Raji (cell line): Measurements from ENCODE around the gene CEP164.

Source experiments
- POLR2A ChIP-seq: IDR thresholded peaks from 2 replicates; pipeline ENCODE4 v1.6.1; 2011; ENCODE audit warnings: low read depth, low read length, control low read depth; ENCODE audit not compliant: insufficient read depth

CEP164 gene

DNA sequence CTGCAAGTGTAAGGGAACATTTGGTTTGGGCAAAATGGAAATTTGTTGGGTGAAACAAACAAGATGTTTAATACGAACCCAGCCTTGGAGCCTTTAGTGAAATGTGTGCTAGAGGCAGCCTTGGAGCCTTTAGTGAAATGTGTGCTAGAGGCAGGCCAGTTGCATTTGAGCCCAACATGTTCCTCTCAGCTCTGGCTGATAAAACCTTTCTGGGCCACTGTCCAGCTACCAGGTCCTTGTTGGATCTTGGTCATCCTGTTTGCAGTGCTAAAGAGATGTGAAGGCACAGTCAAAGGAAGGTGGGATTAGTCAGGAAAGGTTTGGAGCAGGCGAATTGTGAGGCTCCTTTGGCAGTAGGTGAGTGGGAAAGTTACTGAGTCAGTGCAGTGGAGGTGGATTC is 48.9 kb downstream of the CEP164 start:
- no peak for TF ChIP-seq POLR2A

DNA sequence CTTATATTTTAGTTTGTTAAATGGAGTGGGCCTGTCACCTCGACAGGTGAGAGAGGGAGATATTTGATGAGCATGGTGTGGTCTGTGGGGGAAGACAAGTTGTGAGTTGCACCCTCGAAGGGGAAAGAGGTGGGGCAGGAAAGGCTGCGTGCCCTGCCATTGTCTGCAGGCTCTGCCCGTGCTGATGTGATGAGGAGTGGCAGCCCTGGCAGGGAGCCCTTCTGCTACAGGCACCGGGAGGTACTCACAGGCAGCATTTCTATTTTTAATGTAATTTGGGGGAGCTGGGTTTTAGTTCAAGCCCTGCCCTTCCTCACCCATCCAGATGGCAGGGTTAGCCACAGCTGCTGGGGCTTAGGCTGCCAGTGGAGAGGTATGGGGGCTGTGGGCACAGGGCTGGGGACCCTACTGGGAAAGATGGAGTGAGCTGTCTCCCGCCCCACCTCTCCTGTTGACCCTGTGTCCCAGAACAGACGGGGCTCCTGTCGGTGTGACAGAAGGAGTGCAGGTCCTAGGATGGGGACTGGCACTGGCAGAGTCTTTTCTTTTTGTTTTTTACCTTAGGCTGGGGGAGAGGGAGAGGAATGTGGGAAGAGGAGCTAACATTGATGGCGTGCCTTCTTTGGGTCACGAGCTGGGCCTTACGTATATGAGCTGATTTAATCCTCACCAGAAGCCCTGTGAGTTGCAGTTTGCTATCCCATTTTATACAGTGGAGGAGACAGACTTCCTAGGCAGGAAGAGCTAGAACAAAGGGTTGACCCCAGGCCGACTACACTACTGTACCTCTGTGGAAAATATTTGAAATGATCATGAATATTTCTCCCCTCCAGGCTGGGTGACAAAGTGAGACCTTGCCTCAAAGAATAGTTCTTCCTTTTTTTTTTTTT is 51.6 kb downstream of the CEP164 start:
- TF ChIP-seq POLR2A: no peak

DNA sequence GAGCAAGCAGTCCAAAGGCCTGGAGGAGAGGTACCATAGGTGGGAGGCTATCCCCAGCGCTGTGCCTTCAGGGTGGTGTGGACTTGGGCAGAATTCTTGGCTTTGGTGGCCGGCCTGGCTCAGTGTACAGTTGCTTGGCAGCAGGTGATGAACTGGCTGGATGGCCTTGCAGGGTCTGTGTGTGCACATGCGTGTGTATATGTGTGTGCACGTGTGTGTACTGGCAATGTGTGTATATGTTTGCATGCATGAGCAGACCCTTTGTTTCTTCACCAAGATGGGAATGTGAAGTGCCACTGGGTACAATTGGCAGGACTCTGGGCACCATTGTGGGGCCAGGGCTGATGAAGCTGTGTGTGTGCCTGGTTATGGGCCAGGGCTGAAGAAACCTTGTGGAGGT is 53.0 kb downstream of the CEP164 start:
- TF ChIP-seq POLR2A: no peak

GRCh38 chr11:117381481-117382387 is 54.1 kb downstream of the CEP164 start:
- TF ChIP-seq POLR2A: no peak

DNA sequence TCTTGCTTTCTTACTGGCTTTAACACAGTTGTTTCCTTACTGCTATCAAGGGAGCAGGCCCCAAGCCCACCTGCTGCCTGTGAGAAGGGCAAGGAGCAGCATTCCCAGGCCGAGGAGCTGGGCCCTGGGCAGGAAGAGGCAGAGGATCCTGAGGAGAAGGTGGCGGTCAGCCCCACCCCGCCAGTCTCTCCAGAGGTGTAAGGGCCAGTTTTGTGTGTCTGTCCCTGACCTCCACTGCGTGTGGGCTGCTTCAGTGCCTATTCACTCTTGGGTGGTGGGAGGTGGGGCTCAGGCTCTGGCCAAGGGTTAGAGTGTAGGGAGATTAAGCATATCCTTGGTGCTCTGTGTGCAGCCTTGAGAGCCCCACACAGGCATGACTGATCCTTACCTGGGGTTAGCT is 55.1 kb downstream of the CEP164 start:
- no peak for TF ChIP-seq POLR2A

GRCh38 chr11:117384045-117384444 is 56.4 kb downstream of the CEP164 start:
- TF ChIP-seq POLR2A: no peak

GRCh38 chr11:117385471-117385870 is 57.8 kb downstream of the CEP164 start:
- TF ChIP-seq POLR2A: no peak

GRCh38 chr11:117385906-117386305 is 58.3 kb downstream of the CEP164 start:
- TF ChIP-seq POLR2A: no peak

DNA sequence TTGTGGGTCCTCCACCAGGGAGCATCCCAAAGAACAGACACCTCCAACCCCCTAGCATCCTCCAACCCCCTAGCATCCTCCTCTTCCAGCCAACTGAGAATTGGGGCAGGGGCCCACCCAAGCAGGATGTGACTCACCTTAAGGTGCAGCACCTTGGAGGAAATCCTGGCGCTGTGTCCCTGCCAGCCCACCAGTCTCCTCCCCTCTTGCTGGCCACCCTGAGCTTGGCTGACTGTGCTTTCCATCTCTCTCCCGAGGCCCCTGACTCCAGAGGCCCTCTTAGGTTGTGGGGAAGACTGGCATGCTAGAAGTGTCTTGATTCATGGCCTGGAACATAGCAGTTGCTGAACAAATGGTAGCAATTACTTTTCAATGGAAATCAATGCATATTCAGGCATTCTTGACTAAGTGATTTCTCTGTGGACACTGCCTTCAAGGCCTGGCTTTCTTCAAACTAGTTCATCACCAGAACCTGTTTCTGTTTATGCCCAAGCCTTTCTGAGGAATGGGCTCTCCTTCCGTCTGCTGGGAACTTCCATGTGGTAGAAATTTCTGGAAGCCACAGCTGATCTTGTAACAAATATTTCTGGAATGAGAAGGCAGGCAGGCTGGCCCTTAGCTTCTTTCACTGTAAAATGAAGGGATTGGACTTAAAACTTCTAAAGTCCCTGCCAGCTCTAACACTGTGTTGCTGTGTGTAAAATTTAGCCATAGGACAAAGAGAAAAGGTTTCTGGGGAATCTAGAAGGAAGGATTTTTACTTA is 60.5 kb downstream of the CEP164 start:
- no peak for TF ChIP-seq POLR2A

DNA sequence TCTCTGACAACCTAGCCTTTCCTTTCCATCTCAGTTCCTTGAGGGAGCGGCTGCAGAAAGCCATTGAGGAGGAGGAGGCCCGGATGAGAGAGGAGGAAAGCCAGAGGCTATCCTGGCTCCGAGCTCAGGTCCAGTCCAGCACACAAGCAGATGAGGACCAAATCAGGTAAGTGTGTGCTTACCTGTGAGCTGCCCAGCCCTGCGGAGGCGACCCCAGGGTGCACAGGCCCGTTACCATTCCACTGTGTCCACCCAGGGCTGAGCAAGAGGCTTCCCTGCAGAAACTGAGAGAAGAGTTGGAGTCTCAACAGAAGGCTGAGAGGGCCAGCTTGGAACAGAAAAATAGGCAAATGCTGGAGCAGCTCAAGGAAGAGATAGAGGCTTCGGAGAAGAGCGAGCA is 63.1 kb downstream of the CEP164 start:
- no peak for TF ChIP-seq POLR2A

DNA sequence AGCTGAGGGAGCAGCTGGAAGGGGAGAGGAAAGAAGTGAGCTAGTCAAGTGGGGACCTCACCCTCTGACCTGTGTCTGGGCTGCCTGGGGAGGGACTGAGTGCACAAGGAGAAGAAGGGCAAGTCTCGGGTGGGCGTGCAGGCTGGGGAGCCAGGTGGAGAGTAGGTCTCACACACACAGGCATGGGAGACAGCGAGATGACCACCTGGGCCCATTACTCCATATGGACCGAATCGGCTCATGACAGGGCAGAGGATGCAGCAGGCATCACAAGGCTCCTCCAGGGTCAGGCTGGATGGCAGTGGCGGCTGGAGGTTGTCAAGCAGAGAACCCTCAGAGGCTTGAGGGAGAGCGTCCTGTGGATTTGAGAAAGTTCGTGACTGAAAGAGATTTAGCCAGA is 63.5 kb downstream of the CEP164 start:
- no peak for TF ChIP-seq POLR2A

GRCh38 chr11:117392001-117392690 is 64.5 kb downstream of the CEP164 start:
- no peak for TF ChIP-seq POLR2A

DNA sequence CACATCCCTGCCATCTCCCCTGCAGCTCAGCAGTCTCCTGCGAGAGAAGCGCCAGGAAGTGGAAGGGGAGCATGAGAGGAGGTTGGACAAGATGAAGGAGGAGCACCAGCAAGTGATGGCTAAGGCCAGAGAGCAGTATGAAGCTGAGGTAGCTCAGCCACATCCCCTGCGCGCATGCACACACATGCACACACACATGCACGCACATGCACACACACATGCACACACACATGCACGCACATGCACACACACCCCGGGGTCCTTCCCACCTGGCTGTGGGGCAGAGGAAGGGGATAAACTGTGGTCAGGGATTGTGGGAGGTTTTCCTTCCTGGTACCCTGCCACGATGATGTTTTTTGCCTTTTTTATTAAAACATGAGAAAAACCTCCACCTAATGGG is 65.3 kb downstream of the CEP164 start:
- TF ChIP-seq POLR2A: no peak

GRCh38 chr11:117394221-117394925 is 66.7 kb downstream of the CEP164 start:
- TF ChIP-seq POLR2A: no peak
